K562 (cell line): Measurements from ENCODE around the gene RIMS3. TPM values are rescaled to one million over a fixed set of nuclear protein-coding genes. Genes with fewer than 3 reads are reported as not detected.

ENCODE experiments used
- CBX1 ChIP-seq: sonication (generic); IDR thresholded peaks from 2 replicates; pipeline ENCODE4 v1.6.1; 2016; ENCODE audit warnings: antibody characterized with exemption, low read depth, mild to moderate bottlenecking
- MEIS2 ChIP-seq: fragments of 450-650 bp; IDR thresholded peaks from 2 replicates; pipeline ENCODE4 v1.6.1; 2014; ENCODE audit warnings: mild to moderate bottlenecking; ENCODE audit not compliant: partially characterized antibody
- MGA ChIP-seq: fragments of 450-650 bp; IDR thresholded peaks from 2 replicates; pipeline ENCODE4 v1.6.1; 2016; ENCODE audit warnings: mild to moderate bottlenecking, moderate library complexity
- PBX2 ChIP-seq, 2 experiments: IDR thresholded peaks in 1 of 2; conservative IDR thresholded peaks in 1 of 2; 2 replicates each; pipeline ENCODE4 v1.6.1; 2016; ENCODE audit warnings: low read depth in 2 of 2, mild to moderate bottlenecking in 1 of 2, missing compliant biosample characterization in 1 of 2, missing genetic modification characterization in 1 of 2, moderate library complexity in 1 of 2
- ZBTB7A ChIP-seq: IDR thresholded peaks from 2 replicates; pipeline ENCODE4 v1.6.1; 2011; ENCODE audit warnings: low read depth, mild to moderate bottlenecking, low read length, moderate library complexity, borderline replicate concordance; ENCODE audit not compliant: control insufficient read depth
- ZNF764 ChIP-seq: fragments of 250-450 bp; sonication (Bioruptor Pico); IDR thresholded peaks from 2 replicates; pipeline ENCODE4 v1.4.0; 2020; ENCODE audit warnings: low read depth, mild to moderate bottlenecking, moderate library complexity
- polyA plus RNA-seq, 8 experiments: library from polyadenylated mRNA; depleted of rRNA in 4 of 8; stranded (reverse) in 5 of 8; unstranded in 3 of 8; fragments of >200 nt; fragmentation: Nextera tagmentation in 2 of 8; fragmentation: Illumina TruSeq in 1 of 8; extraction: Ambion mirVana in 2 of 8; extraction: Trizol in 1 of 8; gene quantifications; 2 replicates each; pipeline versions ENCODE4 v1.2.1 to v1.2.3, GENCODE V29; 2011 to 2014; ENCODE audit warnings: inconsistent platforms in 1 of 8, missing spikeins in 1 of 8
- total RNA-seq, 7 experiments: library from RNA; depleted of rRNA in 6 of 7; stranded (reverse); fragments of >200 nt in 6 of 7; fragmentation: Illumina TruSeq in 2 of 7; extraction: Trizol in 2 of 7; gene quantifications; 2 replicates each; pipeline versions ENCODE4 v1.2.1 to v1.2.3, GENCODE V29; 2011 to 2021; ENCODE audit warnings: low replicate concordance in 1 of 7

The RIMS3 gene
- total and polyA plus RNA-seq, 9 of the 15 experiments (the other 6 are each of a cell fraction or from before 2014, with no cell fraction given), result 0.06 to 1.2 (median 0.59) TPM

- TF ChIP-seq PBX2 (CRISPR knock-in tag; IDR thresholded peaks at IDR 0.05; ENCODE audit: low read depth) (no peak), PBX2 (tag; conservative IDR thresholded peaks at IDR 0.05; ENCODE audit: low read depth) (no peak), ZBTB7A (no peak), CBX1 (no peak), ZNF764 (CRISPR knock-in tag) (no peak), MEIS2 (no peak), MGA (no peak)
Measured at GRCh38 chr1:40676501-40676900, 11.0 kb upstream of the RIMS3 start (continued).
